DMS 273 treated with DMSO at 0.1 percent for 48 hours (cell line): ENCODE data around the gene ZNF775.

ENCODE experiments used
- DNase-seq: peaks from one replicate; lab custom pipeline; 2025; lab: John Stamatoyannopoulos, UW

ZNF775 gene

GRCh38 chr7:150346922-150347321 lies 32.2 kb upstream of the ZNF775 start:
- DNase-seq, result no peak

DNA sequence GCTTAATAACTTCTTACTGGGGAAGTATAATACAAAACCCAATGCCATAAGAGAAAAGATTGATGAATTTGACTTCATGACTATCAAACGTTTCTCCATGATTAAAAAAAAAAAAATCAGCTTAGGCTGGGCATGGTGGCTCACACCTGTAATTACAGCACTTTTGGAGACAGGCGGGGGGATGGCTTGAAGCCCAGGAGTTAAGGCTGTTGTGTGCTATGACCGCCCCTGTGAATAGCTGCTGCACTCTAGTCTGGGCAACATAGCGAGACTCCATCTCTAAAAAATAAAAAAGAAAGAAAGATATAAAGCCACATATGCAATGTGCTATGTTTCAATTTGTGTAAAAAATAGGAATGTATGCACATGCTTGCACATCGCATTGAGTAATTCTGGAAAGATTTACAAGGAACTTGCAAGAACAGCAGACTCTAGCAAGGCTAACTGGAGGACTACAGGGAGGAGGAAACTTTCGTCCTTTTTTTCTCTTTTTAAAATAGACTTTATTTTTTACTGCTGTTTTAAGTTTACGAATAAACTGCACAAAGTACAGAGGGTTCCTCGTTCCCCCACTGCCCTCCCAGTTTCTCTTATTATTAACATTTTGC lies 27.4 kb upstream of the ZNF775 start:
- DNase-seq, result no peak

DNA sequence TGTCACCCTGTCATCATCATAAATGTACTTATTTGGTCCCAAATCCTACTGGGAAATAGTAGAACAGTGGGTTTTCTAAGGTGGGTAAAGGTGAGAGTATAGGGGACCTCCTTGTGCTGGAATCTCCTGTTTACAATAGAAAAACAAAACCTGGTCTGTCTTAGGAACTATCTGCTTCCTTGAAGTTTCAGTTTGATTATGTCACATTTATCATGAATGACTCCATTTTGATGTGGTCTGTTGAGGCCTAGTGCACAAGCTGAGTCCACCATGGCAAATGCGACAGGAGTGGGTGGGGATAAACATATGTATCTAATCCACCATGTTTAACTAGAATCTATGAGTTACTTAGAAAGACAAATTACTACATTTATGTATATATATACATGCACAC lies 23.5 kb upstream of the ZNF775 start:
- no peak for DNase-seq

- peak; percentile 61 for DNase-seq
Measured at GRCh38 chr7:150356265-150356897, 22.7 kb upstream of the ZNF775 start.

DNA sequence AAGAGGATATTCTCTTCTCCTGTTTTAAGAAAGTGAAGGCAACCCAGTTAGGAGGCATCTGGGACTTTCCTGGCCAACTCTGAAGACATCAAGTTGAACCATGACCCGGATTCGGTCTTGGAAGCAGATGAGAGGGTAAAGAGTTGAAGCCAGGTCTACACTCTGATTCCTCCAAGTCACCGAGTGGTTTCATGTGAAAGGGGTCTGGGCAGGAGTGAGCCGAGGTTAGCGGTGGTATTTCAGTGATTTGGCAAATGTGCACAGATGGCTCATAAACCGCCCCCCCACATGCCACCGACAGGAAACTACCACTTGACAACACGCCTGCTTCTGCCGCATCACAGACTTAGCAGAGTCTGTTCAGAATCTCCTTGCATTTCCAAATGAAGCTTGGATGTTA lies 21.9 kb upstream of the ZNF775 start:
- peak; percentile 94 for DNase-seq

DNA sequence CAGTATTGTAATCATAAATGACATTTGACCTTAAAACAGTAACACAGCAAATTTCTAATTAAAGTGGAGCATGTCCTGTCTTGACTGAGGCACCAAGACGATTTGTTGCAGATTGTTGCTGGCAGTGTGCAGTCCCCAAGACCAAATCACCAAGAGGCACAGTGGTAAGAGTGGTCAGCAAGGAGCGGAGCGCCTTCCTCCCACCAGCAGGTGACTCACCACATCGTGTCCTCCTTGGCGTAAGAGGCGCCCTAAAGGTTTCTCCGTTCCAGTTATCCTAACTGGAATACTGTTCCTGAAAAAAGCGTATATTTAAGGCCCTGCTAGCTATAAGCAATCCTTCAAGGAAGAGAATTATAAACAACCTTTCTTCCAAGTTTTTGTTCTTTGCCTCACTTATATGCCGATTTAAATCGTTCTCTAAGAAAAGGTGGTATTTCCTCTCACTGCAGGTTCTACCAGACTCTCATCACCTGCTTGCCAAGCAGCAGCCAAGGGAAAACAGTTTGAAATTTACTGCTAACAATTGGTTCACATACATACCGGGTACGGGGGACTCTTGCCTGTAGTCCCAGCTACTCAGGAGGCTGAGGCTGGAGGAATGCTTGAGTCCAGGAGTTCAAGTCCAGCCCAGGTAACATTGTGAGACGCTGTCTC lies 21.2 kb upstream of the ZNF775 start:
- no peak for DNase-seq

GRCh38 chr7:150358433-150358832 lies 20.7 kb upstream of the ZNF775 start:
- DNase-seq, result no peak

DNA sequence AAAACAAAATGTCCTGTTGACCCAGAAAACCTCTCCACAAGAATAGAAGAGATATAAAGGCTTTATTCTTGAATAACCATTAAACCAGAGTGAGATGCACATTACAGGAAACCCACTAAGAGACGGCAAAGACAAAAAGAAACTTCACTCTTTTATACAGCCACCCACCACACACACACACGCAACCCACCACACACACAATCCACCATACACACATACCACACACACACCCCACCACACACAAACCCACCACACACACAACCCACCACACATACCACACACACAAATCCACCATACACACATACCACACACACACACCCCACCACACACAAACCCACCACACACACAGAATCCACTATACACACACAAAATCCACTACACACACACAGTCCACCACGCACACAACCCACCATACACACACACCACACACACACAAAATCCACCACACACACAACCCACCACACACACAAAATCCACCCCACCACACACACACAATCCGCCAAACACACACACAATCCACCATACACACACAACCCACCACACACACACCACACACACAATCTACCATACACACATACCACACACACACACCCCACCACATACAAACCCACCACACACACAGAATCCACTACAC lies 20.0 kb upstream of the ZNF775 start:
- DNase-seq, result no peak

DNA sequence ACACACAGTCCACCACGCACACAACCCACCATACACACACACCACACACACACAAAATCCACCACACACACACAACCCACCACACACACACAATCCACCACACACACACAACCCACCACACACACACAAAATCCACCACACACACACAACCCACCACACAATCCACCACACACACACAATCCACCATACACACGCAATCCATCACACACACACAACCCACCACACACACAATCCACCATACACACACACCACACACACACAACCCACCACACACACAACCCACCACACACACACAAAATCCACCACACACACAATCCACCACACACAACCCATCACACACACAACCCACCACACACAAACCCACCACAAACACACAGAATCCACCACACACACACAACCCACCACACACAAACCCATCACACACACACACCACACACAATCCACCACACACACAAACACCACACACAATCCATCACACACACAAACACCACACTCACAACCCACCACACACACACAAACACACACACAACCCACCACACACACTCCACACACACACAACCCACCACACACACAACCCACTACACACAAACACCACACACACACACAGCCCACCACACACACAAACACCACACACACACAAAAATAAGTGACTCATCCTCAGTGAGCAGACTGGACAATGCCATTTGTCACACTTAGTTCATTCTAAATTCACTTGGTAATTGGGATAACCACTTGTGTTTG lies 19.3 kb upstream of the ZNF775 start:
- no peak for DNase-seq

DNA sequence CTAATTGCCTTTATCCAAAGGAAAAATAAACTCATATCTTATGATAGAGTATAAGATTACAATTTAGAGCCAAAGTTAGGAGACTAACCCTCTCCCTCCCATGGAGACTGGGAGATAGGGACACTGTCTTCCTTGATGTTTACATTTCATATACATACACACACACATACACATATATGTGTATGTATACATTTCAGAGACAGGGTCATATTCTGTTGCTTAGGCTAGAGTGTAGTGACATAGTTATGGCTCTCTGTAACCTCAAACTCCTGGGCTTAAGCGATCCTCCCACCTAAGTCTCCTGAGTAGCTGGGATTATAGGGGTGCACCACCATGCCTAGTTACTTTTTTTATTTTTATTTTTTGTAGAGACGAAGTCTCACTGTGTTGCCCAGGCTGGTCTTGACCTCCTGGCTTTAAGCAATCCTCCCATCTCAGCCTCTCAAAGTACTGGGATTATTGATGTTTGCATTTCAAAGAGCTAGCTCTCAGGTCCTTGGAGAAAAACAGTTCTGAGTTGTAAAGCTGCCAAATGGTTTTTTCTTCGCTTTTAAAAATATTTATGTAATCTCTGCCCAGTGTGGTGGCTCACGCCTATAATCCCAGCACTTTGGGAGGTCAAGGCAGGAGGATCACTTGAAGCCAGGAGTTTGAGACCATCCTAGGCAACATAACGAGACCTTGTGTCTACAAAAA lies 18.6 kb upstream of the ZNF775 start:
- no peak for DNase-seq

- no peak for DNase-seq
Measured at GRCh38 chr7:150361402-150361801, 17.7 kb upstream of the ZNF775 start.

- no peak for DNase-seq
Measured at GRCh38 chr7:150361807-150362621, 17.1 kb upstream of the ZNF775 start.

DNA sequence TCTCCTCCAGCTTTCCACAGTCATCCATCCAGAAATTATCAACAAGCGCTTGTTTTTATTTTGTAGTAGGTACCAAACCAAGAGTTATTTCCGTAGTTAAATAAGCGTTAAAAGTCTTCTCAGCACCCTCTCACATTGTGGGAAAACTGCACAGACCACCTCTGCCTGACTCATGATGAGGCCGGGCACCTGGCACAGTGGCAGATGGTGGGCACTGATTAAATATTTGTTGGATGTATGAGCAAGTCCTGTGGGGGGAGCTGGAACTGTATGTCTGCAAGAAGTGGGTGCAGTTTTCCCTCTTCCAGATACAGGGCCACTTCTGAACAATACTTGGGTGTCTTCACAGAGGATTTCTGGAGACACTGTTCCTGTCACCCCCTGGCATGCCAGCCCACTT lies 15.8 kb upstream of the ZNF775 start:
- peak; percentile 64 for DNase-seq

DNA sequence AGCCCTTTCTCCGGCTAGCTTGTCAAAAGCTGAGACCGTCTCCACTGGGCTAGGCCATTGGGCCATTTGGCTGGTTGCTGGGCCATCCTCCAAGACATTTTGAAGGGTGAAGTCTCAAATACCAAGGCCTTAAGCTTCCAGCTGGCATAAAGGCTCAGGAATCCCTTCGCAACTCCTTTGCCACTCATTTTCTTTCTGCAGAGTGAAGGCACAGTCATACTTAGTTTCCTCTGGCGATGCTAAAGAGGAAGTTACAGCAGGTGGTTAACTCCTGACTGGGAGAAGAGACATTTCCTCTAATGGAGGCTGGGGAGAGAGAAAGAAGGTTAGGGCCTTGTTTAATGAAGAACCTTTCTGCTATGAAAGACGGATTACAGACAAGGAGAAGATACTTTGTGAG lies 15.3 kb upstream of the ZNF775 start:
- no peak for DNase-seq

- DNase-seq, result no peak
Measured at GRCh38 chr7:150365194-150365593, 13.9 kb upstream of the ZNF775 start.

- no peak for DNase-seq
Measured at GRCh38 chr7:150365673-150366398, 13.3 kb upstream of the ZNF775 start.

- peak; percentile 84 for DNase-seq
Measured at GRCh38 chr7:150367677-150368095, 11.4 kb upstream of the ZNF775 start.

- DNase-seq, result peak; percentile 46
Measured at GRCh38 chr7:150368096-150368883, 10.8 kb upstream of the ZNF775 start, which contains the start of gene REPIN1. TSS of gene REPIN1 (plus strand) at chr7:150368822. CDS start at chr7:150369712, 890 bp downstream.
